ENCODE measurements around the gene EXOC5. TPM values are rescaled to one million over a fixed set of nuclear protein-coding genes. Genes with fewer than 3 reads are reported as not detected.

EXOC5 gene
- total RNA-seq, 6 donors from 2014 or later = 21.4 to 63.2 (median 48.0) TPM

- Histone ChIP-seq H3K27me3 (no peaks in the 10 kb centered on the region), H3K4me1 (no peaks in the 10 kb centered on the region), H3K27ac (no peak overlapping the region), H3K36me3 (no peaks in the 10 kb centered on the region), H3K9me3 (no peaks in the 10 kb centered on the region), H3K4me3 (no peak overlapping the region)
- DNase-seq (no peak), ATAC-seq (ENCODE audit: low FRiP score in 2 of 2) (no peak)
- 78 to 82% methylated on average over 3 of the region's 3 CpGs for WGBS, 2 donors
- no peak for TF ChIP-seq EP300 (IDR thresholded peaks at IDR 0.05)
- TF ChIP-seq CTCF (IDR thresholded peaks at IDR 0.05) = no peak
- no peak for TF ChIP-seq POLR2AphosphoS5 (IDR thresholded peaks at IDR 0.05)
These were observed 98.8 kb downstream of the EXOC5 start for GRCh38 chr14:57169901-57170300.

GRCh38 chr14:57168138-57168679 is 100.5 kb downstream of the EXOC5 start:
- H3K9me3 ChIP-seq = no peaks in the 10 kb centered on the region
- H3K27ac ChIP-seq = no peak overlapping the region
- H3K4me1 ChIP-seq = no peaks in the 10 kb centered on the region
- no peak overlapping the region for H3K4me3 ChIP-seq
- no peaks in the 10 kb centered on the region for H3K36me3 ChIP-seq
- DNase-seq (no peak), ATAC-seq (ENCODE audit: low FRiP score in 2 of 2) (no peak)
- 83 to 84% methylated on average over 2 of the region's 2 CpGs for WGBS, 2 donors
- no peaks in the 10 kb centered on the region for H3K27me3 ChIP-seq
- TF ChIP-seq POLR2A (IDR thresholded peaks at IDR 0.05) (no peak), CTCF (IDR thresholded peaks at IDR 0.05) (no peak), POLR2AphosphoS5 (IDR thresholded peaks at IDR 0.05) (no peak), EP300 (IDR thresholded peaks at IDR 0.05) (no peak)

- no peak for TF ChIP-seq EP300 (IDR thresholded peaks at IDR 0.05)
- TF ChIP-seq CTCF (IDR thresholded peaks at IDR 0.05) = no peak
- no peak for TF ChIP-seq POLR2A (IDR thresholded peaks at IDR 0.05)
- TF ChIP-seq POLR2AphosphoS5 (IDR thresholded peaks at IDR 0.05) = no peak
- DNase-seq = no peak
- Histone ChIP-seq H3K9me3 (no peaks in the 10 kb centered on the region), H3K36me3 (no peaks in the 10 kb centered on the region), H3K27me3 (no peaks in the 10 kb centered on the region), H3K4me3 (no peak overlapping the region), H3K27ac (no peak overlapping the region), H3K4me1 (no peaks in the 10 kb centered on the region)
- ATAC-seq (ENCODE audit: low FRiP score in 2 of 2) = no peak
- 60% methylated on average over 8 of the region's 8 CpGs for WGBS, 2 donors
These were observed 107.0 kb downstream of the EXOC5 start for GRCh38 chr14:57161583-57162234.

GRCh38 chr14:57160333-57160732 is 108.4 kb downstream of the EXOC5 start:
- Histone ChIP-seq H3K4me1 (no peaks in the 10 kb centered on the region), H3K27me3 (no peaks in the 10 kb centered on the region), H3K4me3 (no peak overlapping the region), H3K36me3 (no peaks in the 10 kb centered on the region), H3K9me3 (no peaks in the 10 kb centered on the region), H3K27ac (no peak overlapping the region)
- no peak for TF ChIP-seq POLR2A (IDR thresholded peaks at IDR 0.05)
- TF ChIP-seq CTCF (IDR thresholded peaks at IDR 0.05) = no peak
- no peak for TF ChIP-seq EP300 (IDR thresholded peaks at IDR 0.05)
- TF ChIP-seq POLR2AphosphoS5 (IDR thresholded peaks at IDR 0.05) = no peak
- no peak for DNase-seq
- WGBS, 2 donors = 66 to 77% methylated on average over 6 of the region's 6 CpGs
- ATAC-seq (ENCODE audit: low FRiP score in 2 of 2) = no peak

GRCh38 chr14:57153286-57153685 is 115.4 kb downstream of the EXOC5 start:
- DNase-seq = no peak
- Histone ChIP-seq H3K27ac (no peak overlapping the region), H3K4me3 (no peak overlapping the region), H3K4me1 (no peaks in the 10 kb centered on the region), H3K27me3 (no peaks in the 10 kb centered on the region), H3K9me3 (no peaks in the 10 kb centered on the region), H3K36me3 (no peaks in the 10 kb centered on the region)
- ATAC-seq (ENCODE audit: low FRiP score in 2 of 2) = no peak
- no peak for TF ChIP-seq POLR2AphosphoS5 (IDR thresholded peaks at IDR 0.05)
- no peak for TF ChIP-seq EP300 (IDR thresholded peaks at IDR 0.05)
- no peak for TF ChIP-seq POLR2A (IDR thresholded peaks at IDR 0.05)
- TF ChIP-seq CTCF (IDR thresholded peaks at IDR 0.05) = no peak
- WGBS, 2 donors = 93 to 98% methylated on average over 4 of the region's 4 CpGs

Data from upper lobe of left lung (tissue), 6 donors.